HEK293 (cell line): ENCODE measurements around the gene GAS7.

ENCODE experiments used
- REST ChIP-seq: fragments of 450-650 bp; formaldehyde crosslinking; IDR thresholded peaks from 2 replicates; pipeline ENCODE4 v1.5.1; 2016; ENCODE audit warnings: missing biosample characterization, missing genetic modification characterization
- SETDB1 ChIP-seq: IDR thresholded peaks from one replicate; pipeline ENCODE4 v1.6.1; 2017; ENCODE audit warnings: mild to moderate bottlenecking, low read length, moderate library complexity, mixed read lengths; ENCODE audit not compliant: insufficient read length
- ZNF513 ChIP-seq: fragments of 450-650 bp; IDR thresholded peaks from 2 replicates; pipeline ENCODE4 v1.5.1; 2018; ENCODE audit warnings: missing biosample characterization, missing genetic modification characterization
- ZNF623 ChIP-seq: fragments of 450-650 bp; formaldehyde crosslinking; IDR thresholded peaks from 2 replicates; pipeline ENCODE4 v1.5.1; 2016; ENCODE audit warnings: missing biosample characterization, missing genetic modification characterization
- TF ChIP-seq, protein P1 (sequence below): fragments of 450-650 bp; formaldehyde crosslinking; IDR thresholded peaks from 2 replicates; pipeline ENCODE4 v1.5.1; 2016; ENCODE audit warnings: missing biosample characterization, missing genetic modification characterization
- TF ChIP-seq, protein P2 (sequence below): fragments of 450-650 bp; formaldehyde crosslinking; IDR thresholded peaks from 2 replicates; pipeline ENCODE4 v1.5.1; 2016; ENCODE audit warnings: missing biosample characterization, missing genetic modification characterization, borderline replicate concordance

DNA sequence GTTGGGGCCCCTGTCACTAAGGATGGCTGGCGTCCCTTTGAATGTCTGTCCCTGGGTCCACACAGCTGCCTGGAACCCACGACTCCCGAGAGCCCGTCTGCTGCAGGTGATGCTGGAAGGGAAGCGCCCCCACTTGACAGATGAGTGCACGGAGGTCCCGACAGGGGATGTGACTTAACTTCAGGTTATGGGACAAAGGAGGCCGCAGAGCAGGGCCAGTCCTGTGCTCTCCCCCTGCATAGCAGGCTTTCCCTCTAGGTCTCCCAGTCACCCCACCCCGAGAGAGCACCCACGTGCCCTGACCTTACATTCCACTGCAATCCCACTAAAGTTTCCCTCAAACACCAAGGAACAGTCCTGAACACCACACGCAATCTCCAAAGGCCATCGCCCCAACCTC is 287.3 kb downstream of the GAS7 start:
- TF ChIP-seq SETDB1 (no peak), ZNF623 (tag by site-specific recombination) (no peak), REST (no peak), ZNF513 (tag by site-specific recombination) (no peak)
- TF ChIP-seq, protein P1, sequence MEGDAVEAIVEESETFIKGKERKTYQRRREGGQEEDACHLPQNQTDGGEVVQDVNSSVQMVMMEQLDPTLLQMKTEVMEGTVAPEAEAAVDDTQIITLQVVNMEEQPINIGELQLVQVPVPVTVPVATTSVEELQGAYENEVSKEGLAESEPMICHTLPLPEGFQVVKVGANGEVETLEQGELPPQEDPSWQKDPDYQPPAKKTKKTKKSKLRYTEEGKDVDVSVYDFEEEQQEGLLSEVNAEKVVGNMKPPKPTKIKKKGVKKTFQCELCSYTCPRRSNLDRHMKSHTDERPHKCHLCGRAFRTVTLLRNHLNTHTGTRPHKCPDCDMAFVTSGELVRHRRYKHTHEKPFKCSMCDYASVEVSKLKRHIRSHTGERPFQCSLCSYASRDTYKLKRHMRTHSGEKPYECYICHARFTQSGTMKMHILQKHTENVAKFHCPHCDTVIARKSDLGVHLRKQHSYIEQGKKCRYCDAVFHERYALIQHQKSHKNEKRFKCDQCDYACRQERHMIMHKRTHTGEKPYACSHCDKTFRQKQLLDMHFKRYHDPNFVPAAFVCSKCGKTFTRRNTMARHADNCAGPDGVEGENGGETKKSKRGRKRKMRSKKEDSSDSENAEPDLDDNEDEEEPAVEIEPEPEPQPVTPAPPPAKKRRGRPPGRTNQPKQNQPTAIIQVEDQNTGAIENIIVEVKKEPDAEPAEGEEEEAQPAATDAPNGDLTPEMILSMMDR (tag by site-specific recombination) = no peak
- TF ChIP-seq, protein P2, sequence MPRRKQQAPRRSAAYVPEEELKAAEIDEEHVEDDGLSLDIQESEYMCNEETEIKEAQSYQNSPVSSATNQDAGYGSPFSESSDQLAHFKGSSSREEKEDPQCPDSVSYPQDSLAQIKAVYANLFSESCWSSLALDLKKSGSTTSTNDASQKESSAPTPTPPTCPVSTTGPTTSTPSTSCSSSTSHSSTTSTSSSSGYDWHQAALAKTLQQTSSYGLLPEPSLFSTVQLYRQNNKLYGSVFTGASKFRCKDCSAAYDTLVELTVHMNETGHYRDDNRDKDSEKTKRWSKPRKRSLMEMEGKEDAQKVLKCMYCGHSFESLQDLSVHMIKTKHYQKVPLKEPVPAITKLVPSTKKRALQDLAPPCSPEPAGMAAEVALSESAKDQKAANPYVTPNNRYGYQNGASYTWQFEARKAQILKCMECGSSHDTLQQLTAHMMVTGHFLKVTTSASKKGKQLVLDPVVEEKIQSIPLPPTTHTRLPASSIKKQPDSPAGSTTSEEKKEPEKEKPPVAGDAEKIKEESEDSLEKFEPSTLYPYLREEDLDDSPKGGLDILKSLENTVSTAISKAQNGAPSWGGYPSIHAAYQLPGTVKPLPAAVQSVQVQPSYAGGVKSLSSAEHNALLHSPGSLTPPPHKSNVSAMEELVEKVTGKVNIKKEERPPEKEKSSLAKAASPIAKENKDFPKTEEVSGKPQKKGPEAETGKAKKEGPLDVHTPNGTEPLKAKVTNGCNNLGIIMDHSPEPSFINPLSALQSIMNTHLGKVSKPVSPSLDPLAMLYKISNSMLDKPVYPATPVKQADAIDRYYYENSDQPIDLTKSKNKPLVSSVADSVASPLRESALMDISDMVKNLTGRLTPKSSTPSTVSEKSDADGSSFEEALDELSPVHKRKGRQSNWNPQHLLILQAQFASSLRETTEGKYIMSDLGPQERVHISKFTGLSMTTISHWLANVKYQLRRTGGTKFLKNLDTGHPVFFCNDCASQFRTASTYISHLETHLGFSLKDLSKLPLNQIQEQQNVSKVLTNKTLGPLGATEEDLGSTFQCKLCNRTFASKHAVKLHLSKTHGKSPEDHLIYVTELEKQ (tag by site-specific recombination) = no peak
